HG02571 (cell line): ENCODE measurements around the gene KRT17.

Source experiments
- ATAC-seq: cut with Tn5 transposase; IDR thresholded peaks from one replicate; pipeline ENCODE4 v1.9.1; 2021; ENCODE audit warnings: mild to moderate bottlenecking, moderate library complexity; ENCODE audit not compliant: unreplicated experiment

The KRT17 gene

DNA sequence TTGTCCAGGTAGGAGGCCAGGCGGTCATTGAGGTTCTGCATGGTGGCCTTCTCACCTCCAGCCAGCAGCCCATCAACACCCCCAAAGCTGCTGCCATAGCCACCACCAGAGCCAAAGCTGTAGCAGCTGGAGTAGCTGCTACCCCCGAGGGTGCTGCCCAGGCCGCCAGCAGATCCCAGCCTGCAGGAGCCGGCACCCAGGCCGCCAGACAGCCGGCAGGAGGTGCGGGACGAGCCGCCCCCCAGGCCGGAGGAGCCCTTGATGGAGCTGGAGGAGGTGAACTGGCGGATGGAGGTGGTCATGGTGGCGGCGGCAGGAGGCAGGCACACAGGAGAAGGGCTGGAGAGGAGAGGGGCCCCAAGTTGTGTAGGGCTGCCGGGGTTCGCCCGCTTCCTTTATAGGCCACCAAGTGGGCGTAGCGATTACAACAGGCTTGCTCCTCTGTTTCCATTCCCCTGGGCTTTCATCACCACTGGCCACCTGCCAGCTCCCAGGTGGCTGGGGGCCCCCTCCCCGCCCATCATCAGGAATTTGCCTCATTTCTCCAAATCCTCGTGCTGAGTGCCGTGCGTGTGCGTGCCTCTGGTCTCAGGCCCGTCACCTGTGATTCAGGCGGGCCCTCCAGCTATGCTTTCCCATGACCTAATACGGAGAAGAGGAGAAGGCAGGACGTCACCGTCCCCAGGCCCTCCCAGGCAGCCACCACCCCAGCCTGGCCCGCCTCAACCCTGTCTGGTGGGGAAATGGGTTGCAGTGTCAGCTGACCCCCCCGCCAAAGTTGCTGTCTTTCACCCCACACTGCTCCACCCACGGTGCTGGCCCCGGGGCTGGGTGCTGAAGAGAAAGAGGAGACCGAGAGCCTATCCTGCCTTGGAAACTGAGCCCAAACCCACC is at the start of gene KRT17:
TSS of gene KRT17 (minus strand) at position 368 of the 894 bp plus-strand sequence. CDS start at position 302, 66 bp downstream.
- no peak for ATAC-seq

- no peak for ATAC-seq
Observed at GRCh38 chr17:41672153-41672552, 47.8 kb upstream of the KRT17 start.

DNA sequence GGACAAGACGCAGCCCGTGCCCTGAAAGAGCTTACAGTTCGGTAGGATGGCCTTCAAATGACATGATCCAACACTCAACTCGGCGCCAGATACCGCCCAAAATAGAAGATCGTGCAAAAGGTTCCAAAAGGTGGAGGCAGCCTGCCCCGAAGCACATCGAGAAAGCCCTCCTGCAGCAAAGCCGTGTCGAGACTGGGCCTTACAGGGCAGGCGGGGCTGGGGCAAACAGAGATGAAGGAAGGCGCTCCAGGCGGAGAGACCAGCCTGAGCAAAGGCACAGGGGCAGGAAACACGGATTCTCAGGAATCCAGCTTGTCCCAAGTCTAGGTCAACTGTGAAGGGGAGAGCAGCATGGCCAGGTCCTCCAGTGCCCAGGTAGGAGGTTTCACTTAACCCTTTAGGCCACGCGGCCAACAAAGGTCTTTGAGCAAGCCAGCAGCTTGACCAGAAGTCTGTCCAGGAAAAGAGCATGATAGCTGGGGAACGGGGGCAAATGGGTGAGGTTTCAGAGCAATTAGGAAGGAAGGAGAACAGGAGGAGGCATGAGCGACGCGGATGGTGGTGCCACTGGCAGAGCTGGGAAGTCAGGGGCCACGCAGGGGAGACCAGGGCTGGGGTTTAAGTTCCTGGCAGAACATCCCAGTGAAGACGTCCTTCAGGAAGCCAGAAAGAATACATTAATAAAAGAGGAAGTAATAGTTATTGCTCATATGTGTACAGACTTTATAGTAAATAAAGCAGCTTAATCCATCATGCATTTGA is 43.1 kb upstream of the KRT17 start:
- no peak for ATAC-seq

DNA sequence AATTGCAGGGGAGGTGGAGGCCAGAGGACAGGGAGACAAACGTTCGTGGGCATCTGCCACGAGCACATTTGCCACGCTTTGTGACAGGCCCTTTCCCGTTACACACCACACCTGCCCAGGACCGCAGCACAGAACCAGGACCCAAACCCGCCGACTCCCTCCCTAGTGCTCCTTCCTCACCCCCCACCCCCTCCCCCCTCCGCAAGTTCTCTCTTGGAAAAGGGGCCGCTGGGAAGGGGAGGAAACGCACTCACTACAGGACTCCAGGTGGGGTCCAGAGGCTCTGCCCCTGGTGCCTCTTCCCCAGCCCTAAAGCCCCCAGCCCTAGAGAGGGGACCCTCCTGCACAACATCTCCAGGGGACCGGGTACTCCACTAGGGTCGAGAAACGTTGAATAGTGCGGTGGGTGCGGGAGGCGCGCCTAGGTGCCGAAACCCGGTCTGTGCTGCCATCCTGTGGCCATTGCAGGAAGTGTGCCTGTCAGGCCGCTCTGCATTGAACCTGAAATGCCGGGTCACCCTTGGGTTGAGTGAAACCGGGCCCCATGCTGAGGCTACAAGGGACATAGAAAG is 42.4 kb upstream of the KRT17 start:
- ATAC-seq, result peak; percentile 42

DNA sequence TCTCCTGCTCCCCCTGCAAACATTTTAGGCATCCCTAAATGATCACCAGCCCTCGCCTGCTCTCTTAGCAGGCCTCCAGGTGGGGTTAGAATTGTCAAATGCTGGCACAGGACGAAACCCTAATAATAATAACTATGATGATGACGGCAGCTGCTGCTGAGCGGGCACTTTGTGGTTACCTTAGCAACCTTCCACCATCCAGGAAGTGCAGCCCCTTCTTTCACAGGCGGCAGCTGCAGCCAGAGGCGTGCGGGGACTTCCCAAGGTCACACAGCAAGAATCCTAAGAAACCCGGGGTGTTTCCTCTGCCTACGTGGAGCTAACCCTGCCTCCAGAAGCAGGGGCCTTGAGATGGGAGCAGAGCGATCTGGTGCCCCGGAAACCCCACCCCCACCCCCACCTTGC is 41.9 kb upstream of the KRT17 start:
- peak; percentile 36 for ATAC-seq

- peak; percentile 59 for ATAC-seq
Observed at GRCh38 chr17:41665566-41666236, 41.3 kb upstream of the KRT17 start.

- no peak for ATAC-seq
Observed at GRCh38 chr17:41664587-41665565, 40.5 kb upstream of the KRT17 start.

DNA sequence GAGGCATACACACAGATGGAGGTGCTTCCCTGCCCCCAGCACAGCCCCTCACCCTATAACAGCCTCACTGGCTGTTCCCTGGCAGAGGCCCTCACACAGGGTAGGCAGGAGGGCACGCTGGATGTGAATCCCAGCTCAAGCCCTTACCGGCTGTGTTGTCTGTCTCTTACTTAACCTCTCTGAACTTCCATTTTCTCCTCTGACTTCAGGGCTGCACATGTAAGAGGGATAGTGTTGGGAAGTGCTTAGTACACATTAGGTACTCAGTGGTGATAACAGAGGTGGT is 39.7 kb upstream of the KRT17 start:
- no peak for ATAC-seq

GRCh38 chr17:41663451-41664171 is 39.2 kb upstream of the KRT17 start:
- ATAC-seq, result no peak

- ATAC-seq, result no peak
Observed at GRCh38 chr17:41660221-41660711, 35.9 kb upstream of the KRT17 start.

GRCh38 chr17:41659427-41660212 is 35.2 kb upstream of the KRT17 start:
- no peak for ATAC-seq

DNA sequence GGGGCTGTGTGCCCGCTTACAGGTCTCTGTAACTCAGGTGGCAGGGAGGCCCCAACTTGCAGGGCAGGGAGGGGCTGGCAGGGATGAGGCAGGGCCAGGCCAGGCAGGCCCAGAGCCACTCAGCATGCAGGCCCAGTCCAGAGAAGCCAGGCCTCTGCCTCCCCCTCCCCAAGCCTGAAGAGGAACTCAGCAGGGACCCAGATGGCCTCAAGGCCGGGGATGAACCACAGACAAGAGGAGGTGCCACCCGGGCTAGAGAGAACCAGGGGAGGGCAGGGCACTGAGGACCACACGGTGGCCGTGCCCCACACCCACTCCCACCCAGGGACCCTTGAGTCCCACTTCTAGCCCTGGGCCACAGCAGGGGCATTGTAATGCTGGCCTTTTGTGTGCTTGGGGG is 34.5 kb upstream of the KRT17 start:
- ATAC-seq, result no peak

GRCh38 chr17:41657936-41658335 is 33.6 kb upstream of the KRT17 start:
- no peak for ATAC-seq

- ATAC-seq, result no peak
Observed at GRCh38 chr17:41657176-41657754, 32.9 kb upstream of the KRT17 start.

GRCh38 chr17:41656249-41657023 is 32.1 kb upstream of the KRT17 start:
- ATAC-seq, result no peak

DNA sequence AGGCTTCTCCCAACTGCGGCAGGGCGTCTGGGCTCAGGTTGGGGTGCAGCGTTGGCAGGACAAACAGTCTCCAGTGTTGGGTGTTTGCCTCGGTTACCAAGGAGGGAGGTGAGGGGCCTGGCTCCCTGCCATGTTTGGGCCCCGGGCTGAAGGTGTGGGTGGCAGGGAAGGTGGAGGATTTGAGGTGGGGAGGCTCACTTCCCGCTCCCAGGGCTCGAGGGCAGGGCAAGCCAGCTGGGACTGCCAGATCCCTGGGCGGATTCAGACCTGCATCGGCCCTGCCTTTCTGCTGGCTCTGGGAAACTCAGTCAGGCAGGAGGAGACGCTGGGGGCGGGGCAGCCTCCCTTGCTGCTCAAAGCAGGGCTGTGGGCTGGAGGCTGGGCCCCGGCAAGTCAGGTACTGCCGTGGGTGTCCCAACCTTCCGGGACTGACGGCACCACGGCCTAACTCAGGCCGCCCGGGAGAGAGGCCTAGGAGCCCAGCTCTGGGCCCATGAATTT is 31.3 kb upstream of the KRT17 start:
- no peak for ATAC-seq
